GM18867 (cell line): ENCODE results near the gene SNX9.
"Not testable (repeated sequence)": the region's sequence is repeated elsewhere in the genome, so short reads cannot be mapped to it uniquely, and the experiment has no call there.

ENCODE experiments used
- ATAC-seq: cut with Tn5 transposase; IDR thresholded peaks from one replicate; pipeline ENCODE4 v1.9.1; 2021; ENCODE audit warnings: mild to moderate bottlenecking, moderate library complexity; ENCODE audit not compliant: unreplicated experiment

The SNX9 gene

DNA sequence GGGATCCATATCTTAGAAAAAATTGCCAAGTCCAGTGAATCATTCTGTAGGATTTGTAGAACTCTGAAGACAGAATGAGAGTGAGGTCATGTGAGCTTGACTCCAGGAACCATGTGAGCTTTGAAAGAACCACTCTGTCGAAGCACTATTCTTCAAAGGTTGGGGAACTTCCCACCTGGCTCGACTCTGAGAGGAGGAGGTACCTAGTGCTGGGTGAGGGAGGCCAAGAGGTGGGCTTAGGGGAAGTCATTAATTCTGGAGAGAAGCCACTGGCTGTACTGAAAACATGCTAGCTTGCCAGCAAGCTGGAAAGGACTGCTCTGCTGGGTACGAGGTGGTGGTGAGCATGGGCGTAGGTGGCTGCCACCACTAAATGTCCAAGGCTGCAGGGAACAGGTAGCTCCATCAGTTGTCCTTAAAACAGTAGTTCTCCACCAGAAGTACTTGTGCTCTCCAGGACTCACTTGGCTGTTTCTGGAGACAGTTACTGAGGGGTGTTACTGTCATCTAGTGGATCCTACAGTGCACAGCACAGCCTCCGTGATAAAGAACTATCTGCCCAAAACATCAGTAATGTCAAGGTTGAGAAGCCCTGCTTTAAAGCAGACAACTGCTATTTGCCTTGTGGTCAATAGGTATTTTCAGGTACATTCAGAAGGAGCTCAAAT lies 124.0 kb downstream of the SNX9 start:
- ATAC-seq: no peak

DNA sequence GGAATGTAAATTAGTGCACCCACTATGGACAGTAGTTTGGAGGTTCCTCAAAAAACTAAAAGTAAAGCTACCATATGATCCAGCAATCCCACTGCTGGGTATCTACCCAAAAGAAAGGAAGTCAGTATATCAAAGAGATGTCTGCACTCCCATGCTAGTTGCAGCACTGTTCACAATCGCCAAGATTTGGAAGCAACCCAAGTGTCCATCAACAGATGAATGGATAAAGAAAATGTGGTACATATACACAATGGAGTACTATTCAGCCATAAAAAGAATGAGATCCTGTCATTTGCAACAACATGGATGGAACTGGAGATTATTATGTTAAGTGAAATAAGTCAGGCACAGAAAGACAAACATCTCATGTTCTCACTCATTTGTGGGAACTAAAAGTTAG lies 127.9 kb downstream of the SNX9 start:
- ATAC-seq: not testable (repeated sequence)

DNA sequence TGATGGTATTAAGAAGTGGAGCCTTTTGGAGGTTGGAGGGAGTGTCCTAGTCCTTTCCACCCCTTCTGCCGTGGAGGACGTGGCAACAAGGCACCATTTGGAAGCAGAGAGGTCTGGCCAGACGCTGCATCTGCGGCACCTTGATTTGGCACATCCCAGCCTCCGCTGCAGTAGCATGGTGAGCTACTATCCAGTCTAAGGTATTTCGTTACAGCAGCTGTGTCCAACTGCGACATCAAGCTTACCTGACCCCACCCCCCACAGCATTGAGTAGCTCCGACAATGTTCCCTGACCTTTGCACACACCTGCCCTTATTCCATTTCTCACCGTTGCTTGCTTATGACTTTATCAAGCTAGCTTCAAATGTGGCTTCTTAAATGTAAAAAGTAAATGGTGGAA lies 128.8 kb downstream of the SNX9 start:
- ATAC-seq: no peak

DNA sequence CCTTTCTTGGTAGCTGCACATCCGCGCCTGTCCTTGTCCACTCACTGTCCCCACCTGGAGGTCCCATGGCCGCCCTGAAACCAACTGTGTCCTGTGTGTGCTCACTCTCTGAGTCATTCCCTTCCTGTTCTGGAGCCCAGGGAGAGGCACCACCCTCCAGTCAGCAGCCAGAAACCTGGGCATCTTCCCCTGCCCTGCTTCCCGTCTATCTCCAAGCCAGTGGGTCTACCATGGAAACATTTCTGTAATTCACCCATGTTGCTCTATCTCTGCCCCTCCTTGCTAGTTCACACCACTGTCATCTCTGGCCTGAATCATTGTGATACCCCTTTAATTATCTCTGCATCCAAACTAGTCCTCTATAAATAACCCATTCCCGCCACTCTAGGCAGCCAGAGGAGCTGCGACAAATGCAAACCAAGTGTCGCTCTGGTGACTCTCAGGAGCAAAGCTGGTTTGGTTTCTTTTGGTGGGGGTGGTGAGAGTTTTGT lies 129.9 kb downstream of the SNX9 start:
- ATAC-seq: no peak

DNA sequence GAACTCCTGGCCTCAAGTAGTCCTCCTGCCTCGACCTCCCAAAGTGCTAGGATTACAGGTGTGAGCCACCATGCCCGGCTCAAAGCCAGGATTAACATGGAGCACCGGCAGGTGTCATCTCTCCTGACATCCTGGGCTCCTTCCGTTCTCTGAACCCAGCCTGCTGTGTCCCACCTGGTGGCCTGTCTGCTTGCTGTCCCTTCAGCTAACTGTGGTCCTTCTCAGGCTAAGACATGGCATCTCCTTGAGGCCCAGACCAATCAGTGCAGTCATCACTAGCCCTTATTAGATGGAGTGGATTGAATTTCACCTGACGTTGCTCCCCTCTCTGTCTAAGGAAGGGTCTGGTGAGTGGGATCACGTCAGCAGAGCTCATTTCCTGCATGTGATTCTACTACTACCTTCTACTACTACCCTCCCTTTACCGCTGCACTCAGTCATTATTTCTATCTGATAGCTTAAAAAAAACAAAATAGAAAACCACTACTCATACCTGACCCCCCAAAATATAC lies 130.6 kb downstream of the SNX9 start:
- no peak for ATAC-seq

DNA sequence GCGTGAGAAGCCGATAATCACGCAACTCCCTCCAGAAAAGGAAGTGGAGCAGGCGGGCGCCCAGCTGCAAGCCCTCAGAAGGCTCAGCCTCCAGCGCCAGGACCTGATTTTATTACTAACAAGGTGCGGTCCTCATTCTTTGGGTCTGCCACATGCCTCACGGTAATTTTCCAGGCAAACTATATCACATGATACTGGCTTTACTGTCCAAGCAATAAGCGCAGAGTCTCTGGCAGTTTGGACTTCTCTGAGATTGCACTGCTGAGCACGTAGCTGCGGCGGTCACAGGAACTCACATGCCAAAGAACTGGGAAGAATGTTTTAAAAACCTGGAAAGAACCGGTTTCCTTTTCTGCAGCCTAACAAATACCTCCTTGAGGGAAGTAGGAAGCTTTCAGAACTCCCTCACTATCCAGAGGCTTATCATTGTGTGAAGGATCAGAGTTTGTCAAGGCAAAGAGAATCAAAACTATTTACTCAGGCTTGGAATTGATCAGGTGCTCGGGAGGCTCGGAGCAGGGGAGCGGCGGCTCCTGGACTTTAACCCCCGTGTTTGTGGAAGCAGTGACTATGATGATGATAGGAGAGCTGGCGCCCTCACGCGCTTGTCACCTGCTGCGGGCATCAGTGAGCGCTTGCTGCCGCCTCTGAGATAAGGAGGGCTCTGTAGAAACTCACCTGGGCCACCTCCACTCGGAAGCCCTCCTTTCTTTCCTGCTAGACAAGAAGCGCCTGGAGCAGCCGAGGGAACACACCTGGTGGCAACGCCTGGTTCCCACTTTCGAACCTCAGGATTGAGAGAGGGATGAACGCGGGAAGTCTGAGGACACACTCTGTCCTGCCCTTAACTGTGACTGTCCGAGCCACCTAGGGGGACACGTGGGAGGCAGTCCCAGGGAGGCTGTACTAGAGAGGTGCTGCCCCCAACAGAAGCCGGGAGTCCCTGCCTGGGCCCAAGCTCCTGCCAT lies 131.4 kb downstream of the SNX9 start:
- ATAC-seq: no peak

DNA sequence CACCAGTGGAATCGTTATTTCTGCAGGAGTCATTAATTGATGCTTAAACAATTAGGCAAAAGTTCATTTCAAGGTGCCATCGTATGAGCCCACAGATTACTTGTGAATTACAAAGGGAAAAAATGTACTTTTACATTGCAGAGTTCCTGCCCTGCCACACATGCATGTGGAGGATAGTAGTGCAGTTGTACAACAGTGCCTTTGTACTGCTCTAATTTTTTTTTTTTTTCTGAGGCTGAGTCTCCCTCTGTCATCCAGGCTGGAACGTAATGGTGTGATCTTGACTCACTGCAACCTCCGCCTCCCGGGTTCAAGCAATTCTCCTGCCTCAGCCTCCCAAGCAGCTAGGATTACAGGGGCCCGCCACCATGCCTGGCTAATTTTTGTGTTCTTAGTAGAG lies 132.6 kb downstream of the SNX9 start:
- no peak for ATAC-seq

DNA sequence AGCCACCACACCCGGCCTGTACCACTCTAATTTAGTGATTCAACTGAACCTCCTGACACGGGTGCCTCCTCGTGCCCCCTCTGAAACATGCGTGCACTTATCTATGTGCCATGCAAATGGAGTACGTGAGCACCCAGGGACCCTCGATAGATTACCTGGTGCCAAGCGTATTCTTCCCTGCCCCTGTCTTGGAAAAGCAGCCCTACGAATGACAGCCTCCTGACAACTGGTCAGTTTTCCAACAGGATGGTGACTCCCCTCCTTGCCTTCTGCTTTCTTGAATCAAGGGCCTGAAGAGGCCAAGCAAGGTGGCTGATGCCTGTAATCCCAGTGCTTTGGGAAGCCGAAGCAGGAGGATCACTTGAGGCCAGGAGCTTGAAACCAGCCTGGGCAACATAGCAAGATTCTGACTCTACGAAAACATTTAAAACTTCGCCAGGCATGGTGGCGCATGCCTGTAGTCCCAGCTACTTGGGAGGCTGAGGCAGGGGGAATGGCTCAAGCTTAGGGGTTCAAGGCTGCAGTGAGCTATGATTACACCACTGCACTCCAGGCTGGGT lies 133.2 kb downstream of the SNX9 start:
- no peak for ATAC-seq

DNA sequence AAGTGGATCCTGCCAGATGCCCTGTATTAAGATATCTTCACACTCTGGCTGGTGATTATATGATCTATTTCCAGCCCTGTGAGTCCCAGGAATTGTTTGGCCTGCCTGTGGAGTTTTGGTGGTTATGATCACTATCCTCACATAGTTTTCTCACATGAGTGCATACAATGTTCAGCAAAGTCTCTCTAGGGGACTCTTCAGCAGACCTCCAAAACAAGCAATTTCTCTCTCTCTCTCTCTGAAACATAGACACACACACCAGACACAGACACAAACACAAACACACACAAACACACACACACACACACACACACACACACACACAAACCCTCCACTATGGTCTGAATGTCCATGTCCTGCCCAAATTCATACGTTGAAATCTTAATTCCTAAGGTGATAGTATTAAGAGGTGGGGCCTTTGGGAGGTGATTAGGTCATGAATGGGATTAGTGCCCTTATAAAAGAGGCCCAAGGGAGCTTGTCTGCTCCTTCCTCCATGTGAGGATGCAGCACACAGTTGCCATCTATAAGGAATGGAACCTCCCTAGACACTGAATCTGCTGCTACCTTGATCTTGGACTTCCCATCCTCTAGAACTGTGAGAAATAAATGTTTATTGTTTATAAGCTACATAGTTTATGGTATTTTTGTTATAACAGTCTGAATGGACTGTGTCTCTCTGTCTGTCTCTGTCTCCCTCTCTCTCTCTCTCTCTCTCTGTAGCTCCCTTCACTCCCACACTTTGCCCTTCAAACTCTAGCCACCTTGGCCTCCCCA lies 136.6 kb downstream of the SNX9 start:
- no peak for ATAC-seq

DNA sequence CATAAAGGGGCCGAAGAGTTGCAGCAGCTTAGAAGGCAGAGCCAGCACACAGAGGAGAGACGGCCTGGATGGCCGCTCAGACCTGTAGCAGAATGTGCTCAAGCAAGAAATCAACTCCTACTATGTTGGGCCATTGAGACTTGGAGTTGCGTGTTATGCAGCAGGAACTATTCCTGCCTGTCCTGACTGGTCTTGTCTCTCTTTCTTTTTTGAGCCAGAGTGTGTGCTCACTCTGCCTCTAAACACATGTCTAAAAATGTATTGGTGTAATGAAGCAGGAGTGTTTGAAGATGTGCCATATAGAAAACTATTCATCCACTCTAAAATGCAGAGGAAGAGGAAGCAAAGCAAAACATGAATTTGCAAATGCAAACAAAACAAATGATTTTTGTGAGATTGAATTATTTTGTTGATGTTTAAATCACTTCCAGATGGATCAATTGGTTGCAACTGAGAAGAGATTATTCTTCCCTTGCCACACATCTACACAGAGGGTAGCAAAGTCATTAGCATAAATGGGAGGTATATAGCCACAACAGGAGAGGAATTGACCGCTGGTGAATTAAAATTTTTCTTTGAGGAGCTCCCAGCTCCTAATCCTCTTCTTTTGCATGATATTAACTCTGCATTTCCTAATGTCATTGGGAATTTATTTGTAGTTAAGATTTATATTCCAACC lies 138.2 kb downstream of the SNX9 start:
- no peak for ATAC-seq

DNA sequence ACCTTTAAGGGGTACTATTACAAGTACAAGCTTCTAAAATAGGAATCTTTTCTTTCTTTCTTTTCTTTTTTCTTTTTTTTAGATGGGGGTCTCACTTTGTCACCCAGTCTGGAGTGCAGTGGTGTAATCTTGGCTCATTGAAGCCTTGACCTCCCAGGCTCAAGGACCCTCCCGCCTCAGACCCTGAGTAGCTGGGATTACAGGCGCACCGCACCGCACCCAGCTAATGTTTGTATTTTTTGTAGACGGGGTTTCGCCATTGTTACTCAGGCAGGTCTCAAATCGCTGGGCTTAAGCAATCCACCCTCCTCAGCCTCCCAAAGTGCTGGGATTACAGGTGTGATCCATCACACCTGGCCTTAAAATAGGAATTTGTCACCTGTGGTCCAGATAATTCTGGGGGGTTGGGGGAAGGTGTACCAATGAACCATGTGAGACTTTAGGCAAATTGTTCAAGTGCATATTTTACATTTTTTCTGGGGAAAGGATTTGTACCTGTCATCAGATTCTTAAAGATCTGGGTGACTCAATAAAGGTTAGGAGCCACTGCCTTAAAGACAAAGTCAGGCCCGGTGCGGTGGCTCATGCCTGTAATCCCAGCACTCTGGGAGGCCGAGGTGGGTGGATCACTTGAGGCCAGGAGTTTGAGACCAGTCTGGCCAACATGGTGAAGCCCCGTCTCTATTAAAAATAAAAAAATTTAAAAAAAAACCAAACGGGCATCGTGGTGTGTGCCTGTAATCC lies 139.0 kb downstream of the SNX9 start:
- no peak for ATAC-seq

DNA sequence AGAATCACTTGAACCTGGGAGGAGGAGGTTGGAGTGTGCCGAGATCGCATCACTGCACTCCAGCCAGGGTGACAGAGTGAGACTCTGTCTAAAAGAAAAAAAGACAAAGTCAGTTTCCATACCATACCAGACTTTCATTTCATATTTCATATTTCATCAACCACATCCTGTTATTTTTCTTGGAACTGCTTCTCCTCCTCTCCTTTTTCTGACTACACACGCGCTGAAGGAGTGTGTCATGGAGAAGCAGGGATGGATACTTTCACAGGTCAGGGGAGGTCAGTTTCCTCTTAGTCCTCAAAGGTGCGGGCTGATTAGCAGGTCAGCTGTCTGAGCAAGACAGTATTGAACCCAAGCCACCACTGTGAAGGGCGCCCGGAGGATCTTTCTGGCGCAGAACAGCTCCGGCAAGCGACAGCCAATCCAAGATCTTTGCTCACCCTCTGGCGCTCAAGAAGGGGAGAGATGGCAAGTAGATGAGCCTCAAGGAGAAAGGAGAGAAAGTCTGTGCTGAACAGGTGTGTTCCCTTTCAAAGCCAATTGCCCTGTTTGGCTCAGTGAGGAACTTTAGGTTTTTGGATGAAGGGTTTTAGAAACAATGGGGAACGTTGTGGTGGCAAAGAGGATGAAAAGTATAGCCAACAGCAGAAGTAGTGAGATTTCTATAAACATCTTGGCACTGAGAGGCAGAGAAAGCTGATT lies 139.7 kb downstream of the SNX9 start:
- ATAC-seq: no peak

DNA sequence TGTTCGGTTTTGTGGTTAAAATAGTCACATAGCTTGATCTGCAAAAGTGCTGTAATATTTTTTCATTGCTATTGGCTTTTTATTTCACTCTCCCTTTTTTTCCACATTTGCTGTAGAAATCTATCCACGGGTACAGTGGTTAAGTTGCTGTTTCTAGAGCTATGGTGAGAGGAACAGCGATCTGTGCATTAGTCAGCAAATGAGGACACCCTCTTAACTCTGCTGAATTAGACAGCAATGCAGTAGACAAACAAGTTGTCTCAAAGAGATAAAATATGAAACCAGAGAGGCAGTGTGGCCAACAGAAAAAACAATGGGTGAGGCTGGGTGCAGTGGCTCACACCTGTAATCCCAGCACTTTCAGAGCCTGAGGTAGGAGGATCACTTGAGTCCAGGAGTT lies 141.1 kb downstream of the SNX9 start:
- no peak for ATAC-seq

DNA sequence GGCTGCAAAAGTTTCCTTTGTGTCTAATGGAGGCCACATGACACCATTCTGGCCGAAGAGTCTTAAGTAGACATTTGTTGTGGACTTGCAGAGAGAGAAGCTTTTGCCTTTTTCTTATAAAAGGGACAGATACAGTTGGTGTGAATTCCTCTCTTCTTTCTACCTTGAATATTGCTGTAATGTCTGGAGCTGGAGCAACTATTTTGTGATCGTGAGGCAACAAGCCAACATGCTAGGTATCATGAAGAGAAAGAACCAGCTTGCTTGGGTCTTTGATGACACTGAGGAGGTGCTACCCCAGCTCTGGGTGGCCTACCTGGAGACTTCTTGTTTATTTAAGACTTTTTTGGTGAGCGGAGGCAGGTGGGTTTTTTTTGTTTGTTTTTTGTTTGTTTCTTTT lies 142.3 kb downstream of the SNX9 start:
- no peak for ATAC-seq

DNA sequence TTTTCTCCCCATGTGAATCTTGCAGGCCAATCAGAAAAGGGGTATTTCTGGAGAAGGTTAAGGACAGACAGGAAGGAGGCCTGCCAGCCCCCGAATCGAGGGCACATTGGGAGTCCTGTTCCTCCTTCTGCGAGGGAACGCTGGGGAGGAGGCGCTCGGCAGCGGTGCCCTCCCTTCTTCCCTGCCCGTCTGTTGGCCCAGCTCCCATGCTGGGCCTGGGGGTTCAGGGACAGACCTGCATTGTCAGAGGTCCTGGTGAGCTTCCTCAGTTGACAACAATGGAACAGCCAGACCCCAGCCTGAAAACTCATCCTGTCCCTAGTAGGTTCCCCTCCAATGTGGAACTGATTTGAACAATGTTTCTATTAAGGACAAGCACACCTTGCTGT lies 143.5 kb downstream of the SNX9 start:
- ATAC-seq: no peak

DNA sequence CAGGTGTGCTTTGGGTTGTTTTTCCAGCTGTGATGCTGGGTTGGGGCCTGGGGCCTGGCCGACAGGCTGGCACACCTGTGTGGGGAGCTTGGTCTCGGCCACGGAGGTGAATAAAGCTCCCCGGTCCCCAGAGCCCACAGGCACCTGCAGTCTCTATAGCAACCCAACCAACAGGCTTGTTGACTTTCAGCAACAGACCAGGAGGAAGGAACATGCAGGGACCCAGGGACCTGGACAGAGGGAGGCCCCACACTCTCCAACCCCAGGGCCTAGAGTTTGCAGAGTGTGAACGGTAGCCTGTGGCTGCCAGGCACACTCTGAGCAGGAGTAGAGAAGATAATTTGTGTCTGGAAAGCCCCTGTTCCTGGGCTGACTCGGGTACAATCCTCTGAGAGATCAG lies 144.0 kb downstream of the SNX9 start:
- no peak for ATAC-seq

DNA sequence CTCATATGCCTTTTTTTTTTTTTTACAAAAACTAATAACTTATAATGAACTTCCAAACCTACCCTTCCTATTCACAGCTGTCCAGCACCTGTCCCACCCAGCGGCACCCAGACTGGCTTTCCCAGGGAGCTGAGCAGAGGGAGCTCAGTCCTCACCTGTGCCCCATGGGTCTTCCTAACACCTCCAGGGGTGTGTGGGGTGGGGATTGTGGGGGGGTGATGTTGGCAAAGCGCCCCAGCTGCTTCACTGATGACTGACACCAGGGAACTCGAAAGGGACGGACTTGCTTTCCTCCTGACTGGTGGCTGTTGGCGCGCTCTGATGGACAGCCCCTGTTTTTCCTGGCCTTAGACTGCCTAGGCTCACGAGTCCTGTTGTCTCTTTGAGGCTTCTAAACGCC lies 144.4 kb downstream of the SNX9 start:
- ATAC-seq: no peak

DNA sequence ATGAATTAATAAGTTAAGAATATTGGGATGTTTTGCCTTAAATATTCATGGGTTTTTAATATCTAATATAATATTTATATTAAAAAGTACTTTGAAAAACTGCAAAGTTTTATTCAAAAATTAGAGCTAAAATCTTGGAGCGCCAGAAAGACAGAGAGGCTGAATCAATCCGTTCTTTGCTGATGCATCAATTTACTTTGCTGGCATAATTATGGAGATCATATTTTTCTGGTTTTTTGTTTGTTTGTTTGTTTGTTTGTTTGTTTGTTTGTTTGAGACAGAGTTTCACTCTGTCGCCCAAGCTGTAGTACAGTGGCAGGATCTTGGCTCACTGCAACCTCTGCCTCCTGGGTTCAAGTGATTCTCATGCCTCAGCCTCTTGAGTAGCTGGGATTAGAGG lies 149.1 kb downstream of the SNX9 start:
- not testable (repeated sequence) for ATAC-seq

DNA sequence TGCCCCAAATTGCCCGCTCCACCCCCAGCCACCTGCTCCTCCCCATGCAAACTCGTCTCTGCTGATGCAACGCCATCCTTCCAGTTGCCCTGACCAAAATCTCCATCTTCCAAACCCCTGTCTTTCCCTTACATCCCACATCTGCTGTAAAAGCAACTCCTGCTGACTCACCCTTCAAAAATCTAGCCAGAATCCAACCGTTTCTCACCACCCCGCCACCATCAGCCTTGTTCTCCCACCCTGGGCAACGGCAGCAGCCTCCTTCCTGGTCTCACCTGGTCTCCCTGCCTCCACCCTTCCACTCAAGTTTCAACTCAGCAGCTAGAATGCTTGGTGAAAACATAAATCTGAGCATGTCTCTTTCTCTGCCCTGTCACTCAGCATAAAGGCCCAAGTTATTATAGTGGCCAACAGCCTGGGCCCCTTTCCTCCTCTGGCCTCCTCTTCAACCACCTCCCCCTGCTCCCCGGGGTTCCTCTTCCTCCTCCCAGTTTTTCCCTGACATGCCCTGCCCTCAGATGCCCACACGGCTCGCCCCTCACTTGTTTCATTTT lies 151.4 kb downstream of the SNX9 start:
- no peak for ATAC-seq
